Right cardiac atrium (tissue), 5 donors: ENCODE data around the gene TSC22D1. TPM values are rescaled to one million over a fixed set of nuclear protein-coding genes. Genes with fewer than 3 reads are reported as not detected.
A peak's percentile ranks its signal among the peaks of the same experiment; 100 is the strongest.
"Not testable (repeated sequence)": the region's sequence is repeated elsewhere in the genome, so short reads cannot be mapped to it uniquely, and the experiment has no call there.

Experiments
- ATAC-seq, 2 donors: fragments of 200-7000 bp; cut with Tn5 transposase; one replicate each; pipeline versions ENCODE4 v1.8.0 to v1.9.1; 2020; ENCODE audit warnings: moderate library complexity in 2 of 2, mild to moderate bottlenecking in 1 of 2
- DNase-seq, 3 donors: peaks; one replicate each; pipeline ENCODE4 v3.0.0-alpha.2; 2020
- H3K27ac ChIP-seq: one replicate; pipeline ENCODE4 v1.5.1; 2013; ENCODE audit warnings: mild to moderate bottlenecking, low read length, control low read depth, moderate library complexity
- H3K27me3 ChIP-seq: one replicate; pipeline ENCODE4 v1.6.1; 2013; ENCODE audit not compliant: control insufficient read depth, insufficient read depth
- H3K4me1 ChIP-seq: one replicate; pipeline ENCODE4 v1.6.1; 2013; ENCODE audit warnings: low read length; ENCODE audit not compliant: control insufficient read depth, insufficient read depth
- H3K4me3 ChIP-seq: one replicate; pipeline ENCODE4 v1.5.1; 2013; ENCODE audit warnings: low read length, control low read depth
- H3K9me3 ChIP-seq: one replicate; pipeline ENCODE4 v1.6.1; 2013; ENCODE audit warnings: low read length; ENCODE audit not compliant: control insufficient read depth
- WGBS: extraction: QIAGEN DNeasy Blood & Tissue Kit; methylation state at CpG from one replicate; pipeline ENCODE4 v1.1.7; 2013; 5-methylcytosine and 5-hydroxymethylcytosine counted together
- intact Hi-C, 4 donors: fragments of 100-400 bp; cut with DNase I; formaldehyde crosslinking; loops; one replicate each; pipeline versions ENCODE4 v1.11.0 to v1.14.0; 2022 to 2023
- polyA plus RNA-seq: library from polyadenylated mRNA; stranded (reverse); fragments of 200-250 nt; gene quantifications from one replicate; pipeline ENCODE4 v1.2.3, GENCODE V29; 2013
- total RNA-seq, 4 donors: library from RNA; stranded (reverse); fragmentation: NEBNext Ultra II Directional; extraction: Animal tissue kit (Norgen Biotek cat#: 25700); gene quantifications; one replicate each; pipeline ENCODE4 v1.2.1, GENCODE V29; 2021
- donor health status: healthy with polysubstance abuse.
- donor health status: DM: no; HTN: yes; CAD: no.
- donor health status: DM: no; HTN: no; CAD: no.
- donor health status: DM: no; HTN: yes; CAD: no; lungs with severe emphysema.
- donor health status: DM: yes; HTN: yes; CAD: no.

TSC22D1 gene
- total and polyA plus RNA-seq, 5 donors: 90.8 to 163 (median 133) TPM

GRCh38 chr13:44470638-44471562 is 105.2 kb downstream of the TSC22D1 start:
- Histone ChIP-seq H3K9me3 (no peaks in the 10 kb centered on the region), H3K4me1 (peaks cover 1% of the 10 kb centered on the region), H3K27ac (no peak overlapping the region), H3K27me3 (no peaks in the 10 kb centered on the region), H3K4me3 (no peak overlapping the region)
- 54% methylated on average over 4 of the region's 4 CpGs for WGBS
- ATAC-seq (no peak), DNase-seq (no peak)
- intact Hi-C loops: loop anchor here in 2 of 4 donors (5.0 to 10.0 kb wide), 2 partner anchors 566 to 569 kb away; no protein-coding TSS in a partner anchor

GRCh38 chr13:44468874-44469273 is 107.3 kb downstream of the TSC22D1 start:
- DNase-seq (no peak), ATAC-seq (no peak)
- intact Hi-C loops: no loop called here
- Histone ChIP-seq H3K4me3 (no peak overlapping the region), H3K27ac (no peak overlapping the region), H3K4me1 (peaks cover 2% of the 10 kb centered on the region), H3K9me3 (no peaks in the 10 kb centered on the region), H3K27me3 (no peaks in the 10 kb centered on the region)
- WGBS: 98% methylated on average over 3 of the region's 3 CpGs

- peaks cover 2% of the 10 kb centered on the region for H3K4me1 ChIP-seq
- intact Hi-C loops: no loop called here
These were observed 110.8 kb downstream of the TSC22D1 start for GRCh38 chr13:44465318-44465717.

GRCh38 chr13:44464471-44464870 is 111.7 kb downstream of the TSC22D1 start:
- peaks cover 2% of the 10 kb centered on the region for H3K4me1 ChIP-seq
- no peak overlapping the region for H3K27ac ChIP-seq
- WGBS: 88% methylated on average over 1 of the region's 1 CpG
- no peak overlapping the region for H3K4me3 ChIP-seq
- intact Hi-C loops: no loop called here
- H3K9me3 ChIP-seq: no peaks in the 10 kb centered on the region
- ATAC-seq: no peak
- DNase-seq: no peak
- no peaks in the 10 kb centered on the region for H3K27me3 ChIP-seq

More at GRCh38 chr13:44465318-44465717, 110.8 kb downstream of the TSC22D1 start:
- 64% methylated on average over 4 of the region's 4 CpGs for WGBS
- H3K9me3 ChIP-seq: no peaks in the 10 kb centered on the region
- no peak overlapping the region for H3K27ac ChIP-seq
- ATAC-seq: no peak
- no peak for DNase-seq
- no peaks in the 10 kb centered on the region for H3K27me3 ChIP-seq
- no peak overlapping the region for H3K4me3 ChIP-seq

GRCh38 chr13:44463759-44464158 is 112.4 kb downstream of the TSC22D1 start:
- Histone ChIP-seq H3K27me3 (no peaks in the 10 kb centered on the region), H3K4me1 (peaks cover 2% of the 10 kb centered on the region), H3K27ac (no peak overlapping the region), H3K9me3 (no peaks in the 10 kb centered on the region), H3K4me3 (no peak overlapping the region)
- WGBS: 70% methylated on average over 1 of the region's 1 CpG
- ATAC-seq: no peak
- DNase-seq: no peak
- intact Hi-C loops: no loop called here

- H3K27ac ChIP-seq: no peak overlapping the region
- peak in 1 of 3 donors; percentile 63 for DNase-seq
- H3K4me3 ChIP-seq: no peak overlapping the region
- peaks cover under 1% of the 10 kb centered on the region for H3K4me1 ChIP-seq
- ATAC-seq: peak; percentile 45 to 51
- 94% methylated on average over 9 of the region's 9 CpGs for WGBS
- H3K9me3 ChIP-seq: no peaks in the 10 kb centered on the region
- no peaks in the 10 kb centered on the region for H3K27me3 ChIP-seq
- intact Hi-C loops: no loop called here
These were observed 116.5 kb downstream of the TSC22D1 start for GRCh38 chr13:44459674-44460073.

- ATAC-seq: peak in 1 of 2 donors; percentile 36
- no peak for DNase-seq
- WGBS: 96% methylated on average over 17 of the region's 17 CpGs
- H3K27ac ChIP-seq: no peak overlapping the region
- H3K27me3 ChIP-seq: no peaks in the 10 kb centered on the region
- no peaks in the 10 kb centered on the region for H3K9me3 ChIP-seq
- intact Hi-C loops: no loop called here
- H3K4me3 ChIP-seq: no peak overlapping the region
- H3K4me1 ChIP-seq: no peaks in the 10 kb centered on the region
These were observed 117.7 kb downstream of the TSC22D1 start for GRCh38 chr13:44458313-44458975.

- intact Hi-C loops: not testable (repeated sequence)
These were observed 119.9 kb downstream of the TSC22D1 start for GRCh38 chr13:44456212-44456611.

GRCh38 chr13:44455769-44456168 is 120.4 kb downstream of the TSC22D1 start:
- Histone ChIP-seq H3K27ac (no peak overlapping the region), H3K4me1 (no peaks in the 10 kb centered on the region), H3K27me3 (no peaks in the 10 kb centered on the region), H3K4me3 (no peak overlapping the region), H3K9me3 (no peaks in the 10 kb centered on the region)
- intact Hi-C loops: no loop called here
- 98% methylated on average over 8 of the region's 8 CpGs for WGBS
- DNase-seq (no peak), ATAC-seq (no peak)

More at GRCh38 chr13:44456212-44456611, 119.9 kb downstream of the TSC22D1 start:
- ATAC-seq, DNase-seq, H3K4me1 ChIP-seq, H3K27ac ChIP-seq, H3K4me3 ChIP-seq, H3K9me3 ChIP-seq, H3K27me3 ChIP-seq: not testable (repeated sequence)
- WGBS: 96% methylated on average over 11 of the region's 11 CpGs

GRCh38 chr13:44453881-44454280 is 122.2 kb downstream of the TSC22D1 start:
- intact Hi-C loops: no loop called here
- 100% methylated on average over 1 of the region's 1 CpG for WGBS
- no peaks in the 10 kb centered on the region for H3K27me3 ChIP-seq
- H3K4me3 ChIP-seq: no peak overlapping the region
- DNase-seq (no peak), ATAC-seq (no peak)
- H3K27ac ChIP-seq: no peak overlapping the region
- no peaks in the 10 kb centered on the region for H3K9me3 ChIP-seq
- no peaks in the 10 kb centered on the region for H3K4me1 ChIP-seq

- Histone ChIP-seq H3K27ac (no peak overlapping the region), H3K9me3 (no peaks in the 10 kb centered on the region), H3K4me3 (no peak overlapping the region), H3K4me1 (no peaks in the 10 kb centered on the region), H3K27me3 (no peaks in the 10 kb centered on the region)
- 94% methylated on average over 3 of the region's 3 CpGs for WGBS
- intact Hi-C loops: no loop called here
- no peak for DNase-seq
- no peak for ATAC-seq
These were observed 123.1 kb downstream of the TSC22D1 start for GRCh38 chr13:44453069-44453468.
